HepG2 (cell line): ENCODE measurements around the gene IGF2BP3.

Source experiments
- IRF2 ChIP-seq: IDR thresholded peaks from 2 replicates; pipeline ENCODE4 v1.6.1; 2018; ENCODE audit warnings: missing genetic modification reagents, missing compliant biosample characterization
- SCMH1 ChIP-seq: sonication (generic); formaldehyde crosslinking; IDR thresholded peaks from 2 replicates; pipeline ENCODE4 v1.9.0; 2021; ENCODE audit warnings: missing genetic modification reagents, mild to moderate bottlenecking, borderline replicate concordance
- SOX13 ChIP-seq, 3 experiments: fragments of 450-650 bp in 1 of 3; sonication (generic) in 1 of 3; formaldehyde crosslinking in 1 of 3; IDR thresholded peaks in 2 of 3; conservative IDR thresholded peaks in 1 of 3; 2 replicates each; pipeline versions ENCODE4 v1.5.0 to v1.6.1; 2016 to 2020; ENCODE audit warnings: antibody characterized with exemption in 1 of 3, mild to moderate bottlenecking in 1 of 3, missing compliant biosample characterization in 1 of 3, missing genetic modification reagents in 1 of 3, moderate library complexity in 1 of 3
- ZNF235 ChIP-seq: sonication (generic); formaldehyde crosslinking; IDR thresholded peaks from 2 replicates; pipeline ENCODE4 v1.8.1; 2023; ENCODE audit warnings: mild to moderate bottlenecking, missing genetic modification reagents, borderline replicate concordance
- ZNF432 ChIP-seq: sonication (generic); formaldehyde crosslinking; IDR thresholded peaks from 2 replicates; pipeline ENCODE4 v1.5.0; 2020; ENCODE audit warnings: missing genetic modification reagents, mild to moderate bottlenecking, borderline replicate concordance

DNA sequence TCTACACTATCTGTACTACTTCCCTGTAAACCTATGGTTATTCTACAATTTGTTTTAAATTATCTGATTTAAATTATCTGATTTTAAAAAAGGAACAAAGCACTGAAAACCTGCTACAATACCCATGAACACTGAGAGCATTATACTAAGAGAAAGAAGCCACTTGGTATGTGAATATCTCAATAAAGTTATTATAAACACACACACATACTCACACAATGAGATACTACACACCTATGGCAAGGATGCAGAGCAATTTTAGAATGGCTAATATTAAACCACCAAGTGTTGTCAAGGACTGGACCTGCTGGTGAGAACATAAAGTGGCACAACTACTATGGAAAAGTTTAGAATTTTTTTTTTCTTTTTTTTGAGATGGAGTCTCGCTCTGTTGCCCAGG lies 82.7 kb downstream of the IGF2BP3 start:
- TF ChIP-seq IRF2 (CRISPR knock-in tag) = no peak
- no peak for TF ChIP-seq ZNF432 (CRISPR knock-in tag)
- TF ChIP-seq SCMH1 = no peak
- no peak for TF ChIP-seq ZNF235 (CRISPR knock-in tag)
- TF ChIP-seq SOX13 (IDR thresholded peaks at IDR 0.05) = no peak
- TF ChIP-seq SOX13 (CRISPR knock-in tag; conservative IDR thresholded peaks at IDR 0.05 in 1 of 2, IDR thresholded peaks at IDR 0.05 in 1 of 2) = no peak
